Measurements from ENCODE around the gene XYLT1.
A peak's percentile ranks its signal among the peaks of the same experiment; 100 is the strongest.
"Not testable (repeated sequence)": the region's sequence is repeated elsewhere in the genome, so short reads cannot be mapped to it uniquely, and the experiment has no call there.

Gene XYLT1

DNA sequence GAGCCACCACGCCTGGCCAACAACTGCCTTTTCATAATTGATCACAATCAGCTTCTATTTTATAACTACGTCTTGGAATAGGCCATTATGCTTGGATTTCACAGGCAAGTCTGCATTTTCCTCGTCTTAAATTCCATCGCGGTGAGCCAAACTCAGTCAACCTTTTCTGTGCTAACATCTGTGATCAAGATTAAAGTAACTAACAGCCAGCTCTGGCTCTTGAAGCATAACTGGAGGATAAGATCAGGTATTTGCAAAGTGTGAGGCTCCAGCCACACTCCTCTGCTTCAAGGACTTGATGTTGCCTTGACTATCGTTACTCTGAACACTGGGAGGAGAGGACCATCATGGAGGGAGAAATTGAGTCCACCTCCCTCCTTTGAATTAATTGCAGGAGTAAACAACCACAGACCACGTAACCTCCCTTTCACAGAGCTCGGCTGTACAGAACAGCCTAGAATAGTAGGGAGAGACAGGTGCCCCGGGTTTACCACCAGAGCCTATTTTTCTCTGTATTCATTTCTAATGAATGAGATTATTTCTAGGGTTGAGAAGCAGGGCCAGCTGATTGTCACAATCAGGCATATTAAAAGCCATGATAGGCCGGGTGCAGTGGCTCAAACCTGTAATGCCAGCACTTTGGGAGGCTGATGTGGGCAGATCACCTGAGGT is 143.0 kb downstream of the XYLT1 start:
- DNase-seq: peak; percentile 53

DNA sequence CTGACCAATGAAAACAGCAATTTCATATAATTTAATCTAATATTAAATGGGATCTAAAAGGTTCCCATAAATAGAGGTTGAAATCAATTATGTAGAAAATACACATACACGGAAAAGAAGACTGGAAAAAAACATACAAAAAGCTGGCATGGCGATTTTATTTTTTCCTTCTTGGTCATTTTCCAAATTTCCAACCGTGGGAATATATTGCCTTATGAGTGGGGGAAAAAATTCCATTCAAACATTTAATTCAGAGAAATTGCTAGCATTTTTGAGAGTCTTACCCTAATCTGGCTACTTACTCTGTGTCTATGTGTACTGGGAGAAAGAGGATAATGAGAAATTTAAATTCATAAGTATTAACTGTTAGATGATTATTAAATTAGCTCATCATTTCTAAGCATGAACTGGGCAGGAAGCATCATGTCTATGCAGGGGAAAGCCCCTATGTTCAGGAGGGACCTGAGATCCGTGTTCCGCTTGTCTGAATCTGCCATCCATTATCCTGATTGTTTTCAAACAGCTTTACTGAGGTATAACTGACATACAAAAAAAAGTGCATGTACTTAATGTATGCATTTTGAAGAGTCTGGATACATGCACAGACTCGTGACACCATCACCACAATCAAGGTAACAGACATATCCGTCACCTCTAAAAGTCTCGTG is 145.2 kb downstream of the XYLT1 start:
- DNase-seq: no peak

DNA sequence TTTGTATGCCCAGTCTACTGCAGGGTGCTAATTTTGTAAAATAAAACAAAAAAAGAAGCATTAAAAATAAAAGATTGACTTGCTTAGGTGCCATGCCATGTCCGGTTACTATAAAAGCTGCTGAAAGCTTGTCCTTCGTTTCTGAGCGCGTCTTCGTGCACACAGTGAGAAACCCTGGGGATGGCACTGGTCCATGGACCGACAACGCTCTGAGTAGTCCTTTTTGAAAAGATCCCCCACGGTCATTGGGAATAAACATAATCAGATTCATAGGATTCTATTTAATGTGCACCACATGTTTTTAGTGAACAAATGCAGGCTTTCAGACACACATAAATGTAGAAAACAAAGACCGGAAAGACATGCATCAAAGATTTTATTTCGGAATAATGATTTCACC is 146.3 kb downstream of the XYLT1 start:
- peak; percentile 51 for DNase-seq

DNA sequence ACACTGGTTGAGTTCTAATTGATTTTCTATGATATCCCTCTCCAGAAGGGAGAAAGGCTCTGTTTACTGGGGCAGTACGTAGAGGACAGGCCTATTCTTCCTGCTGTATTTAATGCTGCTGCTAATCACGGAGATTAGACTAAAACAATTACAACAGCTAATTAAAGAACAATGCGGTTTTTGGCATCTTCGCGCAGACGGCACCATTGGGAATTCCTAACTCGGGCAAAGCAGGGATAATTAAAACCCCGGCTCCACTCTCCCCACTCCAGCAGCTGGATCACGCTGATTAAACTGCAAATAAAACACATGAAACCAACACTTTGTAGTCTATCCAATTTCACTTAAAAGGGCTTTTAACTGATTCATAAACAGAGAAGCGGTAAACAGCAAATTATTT is 147.6 kb downstream of the XYLT1 start:
- no peak for DNase-seq

DNA sequence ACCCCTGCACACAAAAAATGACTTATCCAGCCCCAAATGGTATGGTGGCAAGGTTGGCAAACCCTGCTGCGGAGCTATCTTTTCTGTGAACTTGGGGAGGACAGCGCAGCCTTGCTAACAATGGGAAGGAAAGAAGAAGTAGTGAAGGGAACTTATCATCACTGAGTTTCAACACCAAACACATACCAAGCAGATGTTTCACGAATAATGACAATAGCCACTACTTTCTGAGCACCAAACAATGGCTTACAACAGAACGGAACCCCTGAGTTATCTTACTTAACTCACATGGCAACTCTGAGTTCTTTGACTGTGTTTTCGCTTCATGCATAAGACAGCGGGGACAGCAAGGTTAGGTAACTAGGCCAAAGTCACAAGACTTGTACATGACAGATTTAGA is 148.9 kb downstream of the XYLT1 start:
- no peak for DNase-seq

DNA sequence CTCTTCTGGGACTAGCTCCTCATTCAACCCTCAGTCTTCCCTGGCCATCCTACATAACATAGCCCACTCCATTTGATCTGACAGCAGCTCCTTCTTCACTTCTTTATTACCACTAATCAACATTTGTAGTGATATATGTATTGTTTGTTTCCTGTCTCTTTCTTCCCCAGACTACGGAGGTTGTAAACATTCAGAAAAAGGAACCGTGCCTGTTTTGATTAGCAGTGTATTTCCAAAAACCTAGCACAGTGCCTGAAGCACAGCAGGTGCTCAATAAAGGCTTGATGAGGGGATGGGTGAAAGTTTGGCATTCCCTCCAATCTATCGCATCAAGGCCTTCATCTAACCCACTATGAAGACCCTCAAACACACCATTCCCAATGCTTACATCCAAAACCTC is 150.8 kb downstream of the XYLT1 start:
- no peak for DNase-seq

DNA sequence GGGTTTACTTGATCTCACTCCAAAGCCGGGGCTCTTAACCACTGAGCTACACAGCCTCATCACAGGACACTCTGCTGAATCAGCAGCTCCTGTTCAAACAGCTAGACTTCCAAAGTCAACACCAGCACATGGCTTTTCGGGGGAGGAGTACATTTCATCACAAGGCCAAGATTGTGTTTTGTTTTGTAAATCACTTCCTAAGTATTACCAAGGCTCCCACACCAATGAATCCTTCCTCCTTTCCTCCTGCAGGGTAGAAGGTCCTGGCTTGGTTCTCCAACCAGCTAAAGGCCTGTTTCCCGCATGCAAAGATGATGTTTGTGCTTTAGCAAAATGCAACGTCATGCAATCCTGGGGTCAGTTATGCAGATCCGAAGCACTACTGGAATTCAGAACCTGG is 152.5 kb downstream of the XYLT1 start:
- peak; percentile 55 for DNase-seq

DNA sequence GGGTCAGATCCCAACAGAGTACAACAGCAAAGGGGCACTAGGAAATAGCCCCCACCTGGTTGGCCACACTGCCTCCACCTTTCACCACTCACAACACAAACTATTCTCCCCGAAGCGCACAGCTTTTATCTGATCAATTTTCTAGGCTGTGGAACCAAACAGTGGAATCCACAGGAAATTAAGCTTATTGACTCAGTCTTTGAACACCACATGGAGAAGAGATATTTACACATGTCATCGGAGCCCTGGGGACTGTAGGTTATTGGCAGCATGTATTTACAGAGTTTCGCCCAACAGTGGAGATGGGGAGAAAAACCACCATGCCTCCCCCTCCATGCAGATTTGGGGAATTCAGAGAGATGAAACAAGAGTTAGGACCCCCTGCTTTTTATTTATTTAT is 154.8 kb downstream of the XYLT1 start:
- DNase-seq: no peak

DNA sequence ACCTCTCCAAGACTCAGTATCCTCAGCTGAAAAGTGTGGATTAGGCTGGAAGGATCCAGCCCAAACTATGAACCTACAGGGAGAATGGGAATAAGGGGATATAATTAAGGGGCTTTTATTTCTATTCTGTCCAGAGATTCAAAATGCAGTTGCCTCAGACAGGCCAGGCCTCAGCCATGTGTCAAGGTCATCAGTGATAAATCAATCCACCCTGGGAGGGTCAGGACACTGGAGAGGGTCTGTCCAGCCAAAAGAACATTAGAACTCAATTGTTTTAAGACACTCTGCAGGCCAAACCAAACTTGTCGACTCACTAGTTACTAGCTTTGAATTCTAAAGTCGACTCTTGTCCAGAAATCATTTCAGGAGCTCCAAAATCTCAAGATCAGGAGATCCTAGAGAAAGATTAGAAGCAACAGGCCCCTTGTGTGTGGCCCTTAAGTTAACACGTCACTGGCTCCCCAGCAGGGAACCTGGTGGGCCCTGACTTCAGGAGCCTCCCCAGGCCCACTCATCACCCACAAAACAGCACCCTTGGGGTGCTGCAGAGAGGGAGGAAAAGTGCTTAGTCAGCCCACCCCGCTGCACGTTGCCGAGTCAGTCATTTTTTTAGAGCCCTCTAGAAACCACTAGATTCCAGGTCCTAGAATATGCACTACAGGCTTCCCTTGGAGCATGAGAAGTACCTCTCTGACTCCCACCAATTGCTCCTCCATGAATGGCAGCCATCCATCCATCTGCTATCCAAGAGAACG is 156.8 kb downstream of the XYLT1 start:
- DNase-seq: peak; percentile 43

DNA sequence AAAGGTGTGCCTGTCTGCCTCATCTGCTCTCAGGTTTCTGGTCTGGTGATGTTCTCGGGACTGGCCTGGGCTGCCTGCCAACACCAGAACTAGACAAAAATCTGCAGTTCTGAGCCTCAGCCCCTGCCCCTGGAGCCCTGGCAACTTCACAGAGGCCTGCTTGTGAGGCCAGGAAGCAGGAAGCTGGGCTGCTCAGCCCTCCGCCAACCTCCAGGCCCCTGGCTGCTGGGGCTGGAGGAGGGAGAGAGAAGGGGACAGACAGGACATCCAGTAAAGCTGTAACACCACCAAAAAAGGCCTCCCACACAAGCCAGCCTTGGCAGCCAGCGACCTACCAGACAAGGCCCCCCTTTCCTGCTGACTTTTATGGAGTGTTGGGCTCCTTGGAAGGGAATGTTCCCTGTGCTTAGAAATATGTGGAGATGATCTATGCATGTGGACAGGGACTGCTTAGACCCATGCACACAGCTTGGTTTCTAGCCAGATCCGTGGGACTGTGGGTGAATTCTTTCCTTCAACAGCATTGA is 157.6 kb downstream of the XYLT1 start:
- DNase-seq: peak; percentile 93

DNA sequence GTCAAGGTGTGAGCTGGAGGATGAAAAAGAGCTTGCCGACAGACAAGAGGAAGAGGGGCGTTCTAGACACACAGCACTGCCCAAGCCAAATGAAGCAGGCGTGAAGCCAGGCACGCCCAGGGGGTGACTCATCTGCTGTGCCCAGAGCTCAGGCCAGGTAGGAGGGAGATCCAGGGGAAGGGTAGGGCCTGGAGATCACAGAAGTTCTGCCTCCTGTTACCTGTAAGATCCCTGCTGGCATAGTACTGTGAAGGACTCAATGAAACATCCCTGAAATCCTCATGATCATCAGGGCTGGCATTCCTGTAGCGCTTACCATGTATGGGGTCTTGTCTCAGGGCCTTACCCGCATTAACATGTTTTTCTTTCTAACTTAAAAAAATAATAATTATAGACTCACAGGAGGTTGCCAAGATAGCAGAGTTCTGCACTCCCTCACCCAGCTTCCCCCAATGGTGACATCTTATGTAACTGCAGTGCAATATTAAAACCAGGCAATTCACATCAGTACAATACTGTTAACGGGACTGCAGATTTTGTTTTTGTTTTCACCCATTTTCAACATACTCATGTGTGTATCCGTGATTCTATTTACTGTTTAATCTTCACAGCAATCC is 158.6 kb downstream of the XYLT1 start:
- no peak for DNase-seq

DNA sequence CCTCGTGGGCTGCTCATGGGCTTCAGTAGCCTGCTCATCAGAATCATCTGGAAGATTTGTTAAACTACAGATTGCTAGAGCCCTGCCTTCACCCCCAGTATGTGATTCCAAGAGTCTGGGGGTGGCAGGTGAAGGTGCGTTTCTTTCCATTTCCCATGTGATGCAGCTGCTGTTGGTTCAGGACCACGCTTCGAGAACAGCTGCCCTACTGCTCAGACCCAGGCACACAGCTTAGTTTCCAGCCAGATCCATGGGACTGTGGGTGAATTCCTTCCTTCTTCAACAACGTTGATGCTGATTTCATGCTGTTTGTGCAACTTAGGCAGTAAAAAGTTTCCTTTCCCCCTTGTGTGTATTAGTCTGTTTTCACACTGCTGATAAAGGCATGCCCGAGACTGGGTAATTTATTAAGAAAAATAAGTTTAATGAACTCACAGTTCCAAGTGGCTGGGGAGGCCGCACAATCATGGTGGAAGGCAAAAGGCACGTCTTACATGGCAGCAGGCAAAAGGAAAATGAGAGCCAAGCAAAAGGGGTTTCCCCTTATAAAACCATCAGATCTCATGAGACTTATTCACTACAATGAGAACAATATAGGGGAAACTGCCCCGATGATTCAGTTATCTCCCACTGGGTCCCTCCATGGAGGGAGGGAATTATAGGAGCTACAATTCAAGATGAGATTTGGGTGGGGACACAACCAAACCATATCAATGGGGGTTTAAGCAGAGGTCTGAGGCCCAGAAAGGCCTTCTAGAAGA is 159.2 kb downstream of the XYLT1 start:
- no peak for DNase-seq

DNA sequence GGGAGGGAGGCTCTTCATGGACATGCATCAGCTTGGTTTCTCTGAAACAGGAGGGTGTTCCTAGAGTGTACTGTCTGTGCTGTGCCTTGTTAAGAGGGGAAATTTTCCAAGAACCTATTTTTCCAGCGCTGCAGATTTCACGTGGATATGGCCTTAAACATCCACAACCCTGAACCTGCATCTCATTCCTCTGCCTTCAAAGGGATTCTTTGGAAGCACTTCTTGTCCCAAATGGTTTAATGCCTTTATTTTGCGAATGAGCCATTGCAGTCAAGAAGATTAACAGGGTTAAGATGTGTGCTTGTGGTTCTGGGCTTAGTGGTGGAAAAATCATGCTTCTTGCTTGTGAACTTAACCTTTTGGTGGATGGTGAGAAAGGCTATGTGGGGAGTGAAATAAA is 161.2 kb downstream of the XYLT1 start:
- DNase-seq: no peak

DNA sequence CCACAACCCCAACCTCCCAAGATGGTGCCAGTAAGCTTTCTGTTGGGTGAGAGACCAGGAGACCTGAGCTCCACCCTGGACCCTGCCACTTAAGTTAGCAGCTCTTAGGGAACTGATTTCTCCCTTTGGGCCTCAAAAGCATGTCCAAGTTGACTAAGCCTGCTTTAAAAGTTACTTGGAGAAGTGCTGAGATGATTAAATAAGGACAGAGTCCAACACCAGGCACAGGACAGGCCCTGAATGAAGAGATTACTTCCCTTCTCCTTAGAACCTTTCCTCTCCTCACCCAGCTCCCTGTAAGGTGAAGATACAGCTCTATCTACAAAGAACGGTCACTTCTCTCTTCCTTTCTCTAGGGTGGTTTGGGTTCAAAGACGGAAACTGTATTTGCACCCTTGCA is 162.6 kb downstream of the XYLT1 start:
- DNase-seq: no peak

DNA sequence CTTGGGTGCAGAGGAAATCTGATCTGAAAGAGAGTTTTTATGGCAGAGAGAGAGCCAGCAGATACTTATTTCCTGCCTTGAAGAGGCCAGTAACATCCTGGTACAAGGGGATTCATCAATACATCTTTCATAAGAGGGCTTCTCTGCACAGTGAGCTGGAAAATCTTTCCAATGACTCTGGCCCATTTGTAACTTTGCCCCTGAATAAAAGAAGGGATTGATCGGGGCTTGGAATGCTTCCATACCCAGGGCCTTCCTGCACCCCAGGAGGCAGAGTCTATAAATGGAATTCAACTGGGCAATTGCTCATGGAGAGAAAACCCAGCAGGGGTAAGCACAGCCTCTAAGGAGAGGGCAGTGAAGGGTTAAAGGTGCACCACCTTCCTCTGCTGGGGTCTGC is 163.3 kb downstream of the XYLT1 start:
- no peak for DNase-seq

DNA sequence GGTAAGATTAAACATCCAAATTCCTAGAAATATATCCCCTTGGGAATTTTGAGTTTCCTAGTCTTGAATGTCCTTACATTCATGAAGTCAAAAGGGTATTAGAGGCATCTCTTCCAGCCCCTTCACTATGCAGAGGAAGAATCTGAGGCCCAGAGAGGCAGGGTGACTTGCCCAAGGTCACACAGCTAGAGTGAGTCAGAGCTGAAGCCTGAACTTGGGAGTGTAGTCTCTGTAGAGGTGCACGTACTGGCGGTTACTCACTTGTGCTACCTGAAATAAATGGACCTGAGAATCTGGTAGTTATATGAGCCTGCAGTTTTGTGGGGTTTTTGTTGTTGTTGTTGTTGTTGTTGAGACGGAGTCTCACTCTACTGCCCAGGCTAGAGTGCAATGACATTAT is 164.0 kb downstream of the XYLT1 start:
- DNase-seq: no peak

DNA sequence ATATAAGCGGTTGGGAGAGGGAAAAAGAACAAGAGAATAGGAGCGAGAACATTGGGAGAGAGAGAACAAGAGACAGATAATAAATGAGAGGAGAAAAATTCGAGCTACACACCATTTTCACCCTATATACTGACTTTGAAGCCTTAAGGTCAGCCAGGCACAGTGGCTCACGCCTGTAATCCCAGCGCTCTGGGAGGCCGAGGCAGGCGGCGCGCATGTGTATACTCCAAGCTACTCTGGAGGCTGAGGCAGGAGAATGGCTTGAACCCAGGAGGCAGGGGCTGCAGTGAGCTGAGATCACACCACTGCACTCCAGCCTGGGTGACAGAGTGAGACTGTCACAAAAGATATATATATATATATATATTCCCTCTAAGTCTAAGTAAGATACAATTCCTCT is 164.5 kb downstream of the XYLT1 start:
- not testable (repeated sequence) for DNase-seq

DNA sequence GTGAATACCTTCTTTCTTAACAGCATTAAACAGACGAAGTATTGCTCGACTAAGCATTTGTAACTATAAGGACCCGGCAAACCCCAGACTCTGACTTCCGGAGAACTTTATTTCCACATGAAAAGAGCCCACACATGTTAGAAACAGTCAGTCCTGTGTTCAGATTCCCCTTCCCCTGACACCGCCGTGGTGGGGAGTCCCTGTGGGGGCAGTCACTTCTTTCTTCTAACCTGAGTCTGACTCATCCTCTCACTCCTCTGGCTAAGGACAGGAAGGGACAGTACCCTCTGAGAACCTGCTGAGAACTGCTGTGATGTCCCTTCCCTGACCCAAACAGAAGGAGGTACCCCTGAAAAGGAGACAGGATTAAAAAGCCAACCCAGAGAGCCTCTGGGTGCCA is 165.1 kb downstream of the XYLT1 start:
- no peak for DNase-seq

DNA sequence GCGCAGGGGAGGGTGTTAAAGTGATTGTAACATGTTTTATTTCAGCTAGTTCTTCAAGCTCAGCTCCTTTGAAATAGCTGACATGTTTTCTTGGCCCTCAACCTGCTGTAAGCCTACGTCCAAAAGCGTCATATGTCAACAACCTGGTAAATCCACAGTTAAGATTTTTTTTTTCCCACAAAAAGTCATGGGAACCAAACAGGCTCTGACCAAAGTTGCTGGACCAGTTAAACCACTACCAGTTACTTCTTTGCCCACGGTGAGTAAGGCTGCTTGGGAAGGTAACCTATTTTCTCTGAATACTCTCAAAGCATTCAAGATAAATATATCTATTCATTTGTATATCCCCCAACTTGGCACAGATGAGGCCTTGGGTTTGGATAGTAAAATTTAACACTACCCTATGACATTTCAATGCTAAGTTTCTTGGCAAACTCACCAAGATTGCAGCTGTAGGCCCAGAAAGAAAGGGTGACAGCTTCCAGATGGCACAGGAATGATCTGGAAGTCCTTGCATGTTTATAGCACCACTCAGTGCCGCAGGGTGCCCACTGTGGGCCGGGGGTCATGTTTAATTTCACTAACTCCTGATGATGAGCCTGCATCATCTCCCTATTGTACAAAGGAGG is 166.2 kb downstream of the XYLT1 start:
- no peak for DNase-seq

DNA sequence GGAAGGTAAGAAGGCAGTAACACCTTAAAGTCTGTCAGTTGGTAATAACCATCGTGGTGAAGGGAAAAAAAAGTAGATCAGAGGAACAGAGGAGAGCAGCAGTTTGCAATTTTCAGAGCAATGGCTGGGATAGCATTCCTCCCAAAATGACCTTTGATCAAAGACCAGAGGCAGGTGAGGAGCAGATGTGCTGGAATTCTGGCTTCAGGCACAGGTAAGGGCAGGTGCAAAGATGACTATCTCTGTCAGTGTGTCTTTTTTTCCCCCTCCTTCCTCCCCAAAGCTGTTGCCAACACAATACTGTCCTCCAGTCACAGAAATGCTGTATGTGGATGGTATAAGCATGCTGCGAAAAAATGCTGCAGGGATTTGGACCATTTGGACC is 166.7 kb downstream of the XYLT1 start:
- DNase-seq: no peak

DNA sequence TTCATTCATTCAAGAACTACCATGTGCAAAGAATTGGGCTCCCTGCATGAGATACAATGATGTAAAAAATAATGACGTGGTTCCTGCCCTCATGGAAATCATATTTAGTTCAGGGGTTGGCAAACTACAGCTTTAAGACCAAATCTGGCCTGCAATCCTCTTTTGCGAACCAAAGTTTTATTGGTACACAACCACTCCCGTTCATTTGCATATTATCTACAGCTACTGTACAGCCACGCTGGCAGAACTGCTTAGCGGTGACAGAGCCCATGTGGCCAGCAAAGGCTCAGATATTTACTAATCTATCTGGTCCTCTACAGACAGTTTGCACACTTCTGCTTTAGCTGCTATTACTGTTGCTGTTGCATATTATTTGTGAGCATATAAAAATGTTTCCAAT is 167.7 kb downstream of the XYLT1 start:
- no peak for DNase-seq

DNA sequence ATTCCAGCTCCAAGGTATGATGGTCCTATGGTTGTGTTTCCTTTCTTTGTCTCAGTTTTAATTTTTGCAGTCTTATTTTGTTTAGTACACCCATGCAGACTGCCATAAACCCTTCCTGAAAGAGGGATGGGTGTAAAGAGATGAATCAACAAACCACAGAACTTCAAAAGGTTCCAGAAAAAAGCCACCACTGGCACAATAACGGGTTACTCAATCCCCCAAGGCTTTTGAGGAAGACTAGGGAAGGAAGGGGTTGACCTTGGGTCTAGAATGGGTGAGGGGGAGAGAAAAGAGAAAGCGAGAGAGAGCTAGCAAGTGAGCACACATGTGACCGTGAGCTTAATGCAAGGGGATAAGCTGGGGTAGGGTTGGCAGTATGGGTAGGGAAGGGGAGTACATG is 168.1 kb downstream of the XYLT1 start:
- DNase-seq: peak; percentile 52

Measured in fibroblast of upper back skin (primary cell).